GM23338 (cell line): ENCODE results near the gene CACNA1H. TPM values are rescaled to one million over a fixed set of nuclear protein-coding genes. Genes with fewer than 3 reads are reported as not detected.

Experiments
- ATAC-seq: fragments of 200-7000 bp; cut with Tn5 transposase; 3 replicates; pipeline ENCODE4 v1.9.1; 2020
- DNase-seq: peaks from one replicate; pipeline ENCODE4 v3.0.0-alpha.2; 2015; ENCODE audit warnings: low spot score
- H2AFZ ChIP-seq: fragments of 200-600 bp; sonication (generic); 2 replicates; pipeline ENCODE4 v1.8.0; 2016; ENCODE audit warnings: antibody characterized with exemption, mild to moderate bottlenecking, moderate library complexity
- H3F3A ChIP-seq: fragments of 200-600 bp; sonication (generic); replicated peaks from 2 replicates; pipeline ENCODE4 v1.8.0; 2017; ENCODE audit warnings: antibody characterized with exemption, mixed run types, low read depth
- H3K27ac ChIP-seq: fragments of 200-600 bp; sonication (generic); 2 replicates; pipeline ENCODE4 v1.6.1; 2016; ENCODE audit warnings: low read depth
- H3K27me3 ChIP-seq: fragments of 200-600 bp; sonication (generic); 2 replicates; pipeline ENCODE4 v1.8.0; 2016; ENCODE audit warnings: mild to moderate bottlenecking, mixed run types, moderate library complexity; ENCODE audit not compliant: insufficient read depth
- H3K36me3 ChIP-seq: fragments of 200-600 bp; sonication (generic); 2 replicates; pipeline ENCODE4 v1.8.0; 2016; ENCODE audit warnings: mild to moderate bottlenecking; ENCODE audit not compliant: insufficient read depth
- H3K4me1 ChIP-seq: fragments of 200-600 bp; sonication (generic); 2 replicates; pipeline ENCODE4 v1.8.0; 2016; ENCODE audit warnings: mild to moderate bottlenecking, moderate library complexity; ENCODE audit not compliant: insufficient read depth
- H3K4me2 ChIP-seq: fragments of 200-600 bp; sonication (generic); 2 replicates; pipeline ENCODE4 v1.7.1; 2017; ENCODE audit warnings: mixed run types
- H3K4me3 ChIP-seq: fragments of 200-600 bp; sonication (generic); 2 replicates; pipeline ENCODE4 v1.6.1; 2016; ENCODE audit warnings: mixed run types
- H3K79me2 ChIP-seq: fragments of 200-600 bp; sonication (generic); replicated peaks from 2 replicates; pipeline ENCODE4 v1.8.0; 2017; ENCODE audit warnings: mild to moderate bottlenecking; ENCODE audit not compliant: insufficient read depth
- H3K9me2 ChIP-seq: fragments of 200-600 bp; sonication (generic); 2 replicates; pipeline ENCODE4 v1.8.0; 2017; ENCODE audit not compliant: insufficient read depth
- H4K20me1 ChIP-seq: fragments of 200-600 bp; sonication (generic); replicated peaks from 2 replicates; pipeline ENCODE4 v1.8.0; 2017; ENCODE audit warnings: mild to moderate bottlenecking; ENCODE audit not compliant: insufficient read depth
- H3K27ac Mint-ChIP-seq: 2 replicates; pipeline ENCODE4 v1.8.0; 2020; ENCODE audit warnings: inconsistent platforms, mild to moderate bottlenecking, moderate library complexity, mixed read lengths
- H3K27me3 Mint-ChIP-seq: 3 replicates; pipeline ENCODE4 v1.8.0; 2022; ENCODE audit warnings: low read depth, mild to moderate bottlenecking, moderate library complexity, mixed read lengths, inconsistent platforms; ENCODE audit not compliant: insufficient read depth, poor library complexity
- H3K36me3 Mint-ChIP-seq: 3 replicates; pipeline ENCODE4 v1.8.0; 2021; ENCODE audit warnings: low read depth, mild to moderate bottlenecking, inconsistent platforms, moderate library complexity, mixed read lengths
- H3K4me1 Mint-ChIP-seq: 3 replicates; pipeline ENCODE4 v1.8.0; 2020; ENCODE audit warnings: mild to moderate bottlenecking, inconsistent platforms, mixed read lengths
- H3K4me3 Mint-ChIP-seq: 3 replicates; pipeline ENCODE4 v1.8.0; 2021; ENCODE audit warnings: moderate library complexity, mild to moderate bottlenecking, inconsistent platforms, mixed read lengths
- H3K9me3 Mint-ChIP-seq: 3 replicates; pipeline ENCODE4 v1.8.0; 2020; ENCODE audit warnings: moderate library complexity, mild to moderate bottlenecking, inconsistent platforms, mixed read lengths
- CREB1 ChIP-seq: fragments of 250-450 bp; sonication (Bioruptor Pico); IDR thresholded peaks from 2 replicates; pipeline ENCODE4 v1.5.0; 2020; ENCODE audit warnings: low read depth, mild to moderate bottlenecking, moderate library complexity
- EZH2 ChIP-seq: fragments of 200-600 bp; sonication (generic); IDR thresholded peaks from one replicate; pipeline ENCODE4 v1.8.0; 2017; ENCODE audit warnings: antibody characterized with exemption, mild to moderate bottlenecking, low read depth; ENCODE audit not compliant: unreplicated experiment
- EZH2phosphoT487 ChIP-seq: fragments of 200-600 bp; sonication (generic); IDR thresholded peaks from one replicate; pipeline ENCODE4 v1.8.1; 2018; ENCODE audit warnings: antibody characterized with exemption; ENCODE audit not compliant: unreplicated experiment
- JUNB ChIP-seq: IDR thresholded peaks from one replicate; pipeline ENCODE4 v1.6.1; 2016; ENCODE audit warnings: antibody characterized with exemption; ENCODE audit not compliant: unreplicated experiment
- NANOG ChIP-seq: IDR thresholded peaks from 2 replicates; pipeline ENCODE4 v1.6.1; 2016; ENCODE audit warnings: antibody characterized with exemption, borderline replicate concordance
- POLR2AphosphoS5 ChIP-seq: IDR thresholded peaks from 2 replicates; pipeline ENCODE4 v1.6.1; 2016; ENCODE audit warnings: antibody characterized with exemption, low read depth
- REST ChIP-seq: IDR thresholded peaks from one replicate; pipeline ENCODE4 v1.6.1; 2018; ENCODE audit warnings: antibody characterized with exemption; ENCODE audit not compliant: unreplicated experiment
- STAT1 ChIP-seq: IDR thresholded peaks from one replicate; pipeline ENCODE4 v1.6.1; 2016; ENCODE audit warnings: antibody characterized with exemption; ENCODE audit not compliant: unreplicated experiment
- ZNF114 ChIP-seq: fragments of 250-450 bp; sonication (Bioruptor Pico); IDR thresholded peaks from 2 replicates; pipeline ENCODE4 v1.5.0; 2020; ENCODE audit warnings: mild to moderate bottlenecking, moderate library complexity
- ZNF331 ChIP-seq: fragments of 250-450 bp; sonication (Bioruptor Pico); IDR thresholded peaks from 2 replicates; pipeline ENCODE4 v1.5.0; 2020; ENCODE audit warnings: low read depth, mild to moderate bottlenecking, moderate library complexity
- polyA plus RNA-seq: library from polyadenylated mRNA; unstranded; fragments of >200 nt; fragmentation: Nextera tagmentation; extraction: Ambion mirVana; gene quantifications from 2 replicates; pipeline ENCODE4 v1.2.1, GENCODE V29; 2016
- total RNA-seq: library from RNA; depleted of rRNA; stranded (reverse); fragments of >200 nt; shearing (Covaris generic); gene quantifications from 2 replicates; pipeline ENCODE4 v1.2.3, GENCODE V29; 2014
- TF ChIP-seq, protein P1 (sequence below), 2 experiments: fragments of 200-600 bp in 1 of 2; sonication (generic) in 1 of 2; conservative IDR thresholded peaks; 2 replicates each; pipeline versions ENCODE4 v1.5.1 to v1.6.1; 2016 to 2017; ENCODE audit warnings: antibody characterized with exemption in 2 of 2, low read depth in 2 of 2, mild to moderate bottlenecking in 2 of 2, moderate library complexity in 1 of 2
- TF ChIP-seq, protein P2 (sequence below): IDR thresholded peaks from 2 replicates; pipeline ENCODE4 v1.6.1; 2016; ENCODE audit warnings: antibody characterized with exemption
- TF ChIP-seq, protein P3 (sequence below): fragments of 250-450 bp; sonication (Bioruptor Pico); IDR thresholded peaks from 2 replicates; pipeline ENCODE4 v1.5.0; 2020; ENCODE audit warnings: mild to moderate bottlenecking, moderate library complexity

The CACNA1H gene
- total and polyA plus RNA-seq, 2 experiments from 2014 or later: 3.5 to 43.3 TPM

- H3K4me3 ChIP-seq: no peak overlapping the region
- no peak for DNase-seq
- ATAC-seq: no peak
- H3K27ac ChIP-seq: no peak overlapping the region
- H3K4me1 ChIP-seq: no peaks in the 10 kb centered on the region
- Mint-ChIP-seq H3K36me3 (no peaks in the 10 kb centered on the region), H3K27me3 (peaks cover 26% of the 10 kb centered on the region), H3K27ac (no peak overlapping the region), H3K9me3 (no peaks in the 10 kb centered on the region), H3K4me3 (no peak overlapping the region), H3K4me1 (peaks cover 11% of the 10 kb centered on the region)
- H3K79me2 ChIP-seq: no peaks in the 10 kb centered on the region
- no peak overlapping the region for H2AFZ ChIP-seq
- H3K27me3 ChIP-seq: no peaks in the 10 kb centered on the region
- no peak for TF ChIP-seq CREB1 (CRISPR knock-in tag)
- TF ChIP-seq, protein P1, sequence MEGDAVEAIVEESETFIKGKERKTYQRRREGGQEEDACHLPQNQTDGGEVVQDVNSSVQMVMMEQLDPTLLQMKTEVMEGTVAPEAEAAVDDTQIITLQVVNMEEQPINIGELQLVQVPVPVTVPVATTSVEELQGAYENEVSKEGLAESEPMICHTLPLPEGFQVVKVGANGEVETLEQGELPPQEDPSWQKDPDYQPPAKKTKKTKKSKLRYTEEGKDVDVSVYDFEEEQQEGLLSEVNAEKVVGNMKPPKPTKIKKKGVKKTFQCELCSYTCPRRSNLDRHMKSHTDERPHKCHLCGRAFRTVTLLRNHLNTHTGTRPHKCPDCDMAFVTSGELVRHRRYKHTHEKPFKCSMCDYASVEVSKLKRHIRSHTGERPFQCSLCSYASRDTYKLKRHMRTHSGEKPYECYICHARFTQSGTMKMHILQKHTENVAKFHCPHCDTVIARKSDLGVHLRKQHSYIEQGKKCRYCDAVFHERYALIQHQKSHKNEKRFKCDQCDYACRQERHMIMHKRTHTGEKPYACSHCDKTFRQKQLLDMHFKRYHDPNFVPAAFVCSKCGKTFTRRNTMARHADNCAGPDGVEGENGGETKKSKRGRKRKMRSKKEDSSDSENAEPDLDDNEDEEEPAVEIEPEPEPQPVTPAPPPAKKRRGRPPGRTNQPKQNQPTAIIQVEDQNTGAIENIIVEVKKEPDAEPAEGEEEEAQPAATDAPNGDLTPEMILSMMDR (conservative IDR thresholded peaks at IDR 0.05; ENCODE audit: low read depth in 2 of 2): no peak
- TF ChIP-seq STAT1: no peak
- TF ChIP-seq, protein P2, sequence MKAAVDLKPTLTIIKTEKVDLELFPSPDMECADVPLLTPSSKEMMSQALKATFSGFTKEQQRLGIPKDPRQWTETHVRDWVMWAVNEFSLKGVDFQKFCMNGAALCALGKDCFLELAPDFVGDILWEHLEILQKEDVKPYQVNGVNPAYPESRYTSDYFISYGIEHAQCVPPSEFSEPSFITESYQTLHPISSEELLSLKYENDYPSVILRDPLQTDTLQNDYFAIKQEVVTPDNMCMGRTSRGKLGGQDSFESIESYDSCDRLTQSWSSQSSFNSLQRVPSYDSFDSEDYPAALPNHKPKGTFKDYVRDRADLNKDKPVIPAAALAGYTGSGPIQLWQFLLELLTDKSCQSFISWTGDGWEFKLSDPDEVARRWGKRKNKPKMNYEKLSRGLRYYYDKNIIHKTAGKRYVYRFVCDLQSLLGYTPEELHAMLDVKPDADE: no peak
- no peak for TF ChIP-seq POLR2AphosphoS5
- no peak for TF ChIP-seq EZH2phosphoT487
- TF ChIP-seq, protein P3, sequence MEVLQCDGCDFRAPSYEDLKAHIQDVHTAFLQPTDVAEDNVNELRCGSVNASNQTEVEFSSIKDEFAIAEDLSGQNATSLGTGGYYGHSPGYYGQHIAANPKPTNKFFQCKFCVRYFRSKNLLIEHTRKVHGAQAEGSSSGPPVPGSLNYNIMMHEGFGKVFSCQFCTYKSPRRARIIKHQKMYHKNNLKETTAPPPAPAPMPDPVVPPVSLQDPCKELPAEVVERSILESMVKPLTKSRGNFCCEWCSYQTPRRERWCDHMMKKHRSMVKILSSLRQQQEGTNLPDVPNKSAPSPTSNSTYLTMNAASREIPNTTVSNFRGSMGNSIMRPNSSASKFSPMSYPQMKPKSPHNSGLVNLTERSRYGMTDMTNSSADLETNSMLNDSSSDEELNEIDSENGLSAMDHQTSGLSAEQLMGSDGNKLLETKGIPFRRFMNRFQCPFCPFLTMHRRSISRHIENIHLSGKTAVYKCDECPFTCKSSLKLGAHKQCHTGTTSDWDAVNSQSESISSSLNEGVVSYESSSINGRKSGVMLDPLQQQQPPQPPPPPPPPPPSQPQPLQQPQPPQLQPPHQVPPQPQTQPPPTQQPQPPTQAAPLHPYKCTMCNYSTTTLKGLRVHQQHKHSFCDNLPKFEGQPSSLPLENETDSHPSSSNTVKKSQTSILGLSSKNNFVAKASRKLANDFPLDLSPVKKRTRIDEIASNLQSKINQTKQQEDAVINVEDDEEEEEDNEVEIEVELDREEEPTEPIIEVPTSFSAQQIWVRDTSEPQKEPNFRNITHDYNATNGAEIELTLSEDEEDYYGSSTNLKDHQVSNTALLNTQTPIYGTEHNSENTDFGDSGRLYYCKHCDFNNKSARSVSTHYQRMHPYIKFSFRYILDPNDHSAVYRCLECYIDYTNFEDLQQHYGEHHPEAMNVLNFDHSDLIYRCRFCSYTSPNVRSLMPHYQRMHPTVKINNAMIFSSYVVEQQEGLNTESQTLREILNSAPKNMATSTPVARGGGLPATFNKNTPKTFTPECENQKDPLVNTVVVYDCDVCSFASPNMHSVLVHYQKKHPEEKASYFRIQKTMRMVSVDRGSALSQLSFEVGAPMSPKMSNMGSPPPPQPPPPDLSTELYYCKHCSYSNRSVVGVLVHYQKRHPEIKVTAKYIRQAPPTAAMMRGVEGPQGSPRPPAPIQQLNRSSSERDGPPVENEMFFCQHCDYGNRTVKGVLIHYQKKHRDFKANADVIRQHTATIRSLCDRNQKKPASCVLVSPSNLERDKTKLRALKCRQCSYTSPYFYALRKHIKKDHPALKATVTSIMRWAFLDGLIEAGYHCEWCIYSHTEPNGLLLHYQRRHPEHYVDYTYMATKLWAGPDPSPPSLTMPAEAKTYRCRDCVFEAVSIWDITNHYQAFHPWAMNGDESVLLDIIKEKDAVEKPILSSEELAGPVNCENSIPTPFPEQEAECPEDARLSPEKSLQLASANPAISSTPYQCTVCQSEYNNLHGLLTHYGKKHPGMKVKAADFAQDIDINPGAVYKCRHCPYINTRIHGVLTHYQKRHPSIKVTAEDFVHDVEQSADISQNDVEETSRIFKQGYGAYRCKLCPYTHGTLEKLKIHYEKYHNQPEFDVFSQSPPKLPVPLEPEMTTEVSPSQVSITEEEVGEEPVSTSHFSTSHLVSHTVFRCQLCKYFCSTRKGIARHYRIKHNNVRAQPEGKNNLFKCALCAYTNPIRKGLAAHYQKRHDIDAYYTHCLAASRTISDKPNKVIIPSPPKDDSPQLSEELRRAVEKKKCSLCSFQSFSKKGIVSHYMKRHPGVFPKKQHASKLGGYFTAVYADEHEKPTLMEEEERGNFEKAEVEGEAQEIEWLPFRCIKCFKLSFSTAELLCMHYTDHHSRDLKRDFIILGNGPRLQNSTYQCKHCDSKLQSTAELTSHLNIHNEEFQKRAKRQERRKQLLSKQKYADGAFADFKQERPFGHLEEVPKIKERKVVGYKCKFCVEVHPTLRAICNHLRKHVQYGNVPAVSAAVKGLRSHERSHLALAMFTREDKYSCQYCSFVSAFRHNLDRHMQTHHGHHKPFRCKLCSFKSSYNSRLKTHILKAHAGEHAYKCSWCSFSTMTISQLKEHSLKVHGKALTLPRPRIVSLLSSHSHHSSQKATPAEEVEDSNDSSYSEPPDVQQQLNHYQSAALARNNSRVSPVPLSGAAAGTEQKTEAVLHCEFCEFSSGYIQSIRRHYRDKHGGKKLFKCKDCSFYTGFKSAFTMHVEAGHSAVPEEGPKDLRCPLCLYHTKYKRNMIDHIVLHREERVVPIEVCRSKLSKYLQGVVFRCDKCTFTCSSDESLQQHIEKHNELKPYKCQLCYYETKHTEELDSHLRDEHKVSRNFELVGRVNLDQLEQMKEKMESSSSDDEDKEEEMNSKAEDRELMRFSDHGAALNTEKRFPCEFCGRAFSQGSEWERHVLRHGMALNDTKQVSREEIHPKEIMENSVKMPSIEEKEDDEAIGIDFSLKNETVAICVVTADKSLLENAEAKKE: no peak
- no peak for TF ChIP-seq ZNF114 (CRISPR knock-in tag)
- TF ChIP-seq REST: no peak
- TF ChIP-seq JUNB: no peak
- TF ChIP-seq ZNF331 (CRISPR knock-in tag): no peak
- no peak for TF ChIP-seq EZH2
- no peak for TF ChIP-seq NANOG
- no peak overlapping the region for H3K4me2 ChIP-seq
- no peaks in the 10 kb centered on the region for H3K36me3 ChIP-seq
- no peaks in the 10 kb centered on the region for H3F3A ChIP-seq
- H3K9me2 ChIP-seq: no peaks in the 10 kb centered on the region
- 0 out of 2 replicates have a peak, but pooled peaks cover 2% of the 10 kb centered on the region for H4K20me1 ChIP-seq
These were observed 105.3 kb downstream of the CACNA1H start for GRCh38 chr16:1258225-1258600.
